CD8-positive, alpha-beta memory T cell (primary cell): ENCODE data around the gene CH25H. TPM values are rescaled to one million over a fixed set of nuclear protein-coding genes. Genes with fewer than 3 reads are reported as not detected.

ENCODE experiments used
- CTCF ChIA-PET: fragments of 350-600 bp; sonication (Branson Sonifier 250); formaldehyde crosslinking; loops from one replicate; lab custom pipeline; 2021; ENCODE audit warnings: antibody characterized with exemption; lab: Charles Lee
- POLR2A ChIA-PET: fragments of 350-600 bp; sonication (Branson Sonifier 250); formaldehyde crosslinking; loops from one replicate; lab custom pipeline; 2021; ENCODE audit warnings: antibody characterized with exemption; lab: Charles Lee
- DNase-seq, 5 donors: peaks; one replicate each; pipeline versions ENCODE4 v3.0.0 to v3.0.0-alpha.2; 2020 to 2022; ENCODE audit warnings: mixed read lengths in 1 of 5
- H3K27ac ChIP-seq: one replicate; pipeline ENCODE4 v1.7.0; 2013; ENCODE audit warnings: low read depth, mild to moderate bottlenecking, low read length, moderate library complexity
- H3K27me3 ChIP-seq: 2 replicates; pipeline ENCODE4 v1.7.0; 2013; ENCODE audit warnings: low read length, mild to moderate bottlenecking; ENCODE audit not compliant: insufficient read depth, poor library complexity, severe bottlenecking
- H3K36me3 ChIP-seq: 2 replicates; pipeline ENCODE4 v1.7.0; 2013; ENCODE audit warnings: mild to moderate bottlenecking, low read length, moderate library complexity; ENCODE audit not compliant: insufficient read depth
- H3K4me1 ChIP-seq: 2 replicates; pipeline ENCODE4 v1.7.0; 2013; ENCODE audit warnings: mild to moderate bottlenecking, low read length, moderate library complexity; ENCODE audit not compliant: insufficient read depth
- H3K4me3 ChIP-seq: 2 replicates; pipeline ENCODE4 v1.7.0; 2013; ENCODE audit warnings: mild to moderate bottlenecking, low read length
- H3K9me3 ChIP-seq: 2 replicates; pipeline ENCODE4 v1.7.0; 2013; ENCODE audit warnings: mild to moderate bottlenecking, low read length
- H3K27ac Mint-ChIP-seq, 8 donors: one replicate each; pipeline ENCODE4 v1.8.0; 2020 to 2021; ENCODE audit warnings: mixed read lengths in 8 of 8, mild to moderate bottlenecking in 6 of 8, inconsistent platforms in 3 of 8, moderate library complexity in 3 of 8
- H3K27me3 Mint-ChIP-seq, 2 donors: one replicate each; pipeline ENCODE4 v1.8.0; 2020 to 2021; ENCODE audit warnings: mixed read lengths in 2 of 2, mild to moderate bottlenecking in 1 of 2, moderate library complexity in 1 of 2
- H3K36me3 Mint-ChIP-seq, 3 donors: one replicate each; pipeline ENCODE4 v1.8.0; 2020 to 2021; ENCODE audit warnings: mixed read lengths in 3 of 3, inconsistent platforms in 1 of 3, mild to moderate bottlenecking in 1 of 3
- H3K4me1 Mint-ChIP-seq, 3 donors: one replicate each; pipeline ENCODE4 v1.8.0; 2020 to 2021; ENCODE audit warnings: mixed read lengths in 3 of 3, inconsistent platforms in 1 of 3, mild to moderate bottlenecking in 1 of 3
- H3K4me3 Mint-ChIP-seq, 7 donors: one replicate each; pipeline ENCODE4 v1.8.0; 2020 to 2021; ENCODE audit warnings: mixed read lengths in 7 of 7, mild to moderate bottlenecking in 6 of 7, moderate library complexity in 4 of 7, inconsistent platforms in 2 of 7
- H3K9me3 Mint-ChIP-seq, 5 donors: one replicate each; pipeline ENCODE4 v1.8.0; 2020 to 2022; ENCODE audit warnings: mixed read lengths in 5 of 5, mild to moderate bottlenecking in 3 of 5, moderate library complexity in 2 of 5, inconsistent platforms in 1 of 5
- polyA plus RNA-seq: library from polyadenylated mRNA; unstranded; fragments of 300-500 nt; fragmentation: Illumina TruSeq; gene quantifications from one replicate; pipeline ENCODE4 v1.2.3, GENCODE V29; 2021
- total RNA-seq, 2 experiments: library from RNA; stranded (reverse); gene quantifications; one replicate each; pipeline ENCODE4 v1.2.3, GENCODE V29; 2021

CH25H gene
- total and polyA plus RNA-seq, 3 experiments from 2014 or later: 0.24 TPM; not detected in 2

DNA sequence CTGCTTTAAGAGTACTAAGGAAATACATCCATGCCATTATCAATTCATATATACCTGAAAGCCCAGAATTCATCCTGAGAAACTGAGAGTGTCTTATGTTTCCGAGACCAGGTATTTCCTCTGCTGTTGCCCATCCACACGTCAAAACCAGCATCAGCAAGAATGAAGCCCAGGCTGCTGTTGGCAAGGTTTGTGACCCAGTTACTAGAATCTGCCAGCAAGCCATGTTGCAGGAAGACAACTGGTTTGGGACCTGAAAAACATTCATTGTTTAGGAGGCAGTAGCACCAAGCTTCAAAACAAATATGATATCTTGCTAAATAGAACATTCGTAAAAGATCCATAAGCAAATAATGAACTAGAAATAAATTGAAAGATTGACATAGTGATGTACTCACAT is 21.0 kb upstream of the CH25H start:
- peaks cover 0 to 10% (median 1%) of the 10 kb centered on the region in 3 donors for H3K4me1 Mint-ChIP-seq
- Histone ChIP-seq H3K27ac (no peak overlapping the region), H3K4me1 (no peaks in the 10 kb centered on the region), H3K4me3 (no peak overlapping the region), H3K27me3 (no peaks in the 10 kb centered on the region), H3K36me3 (no peaks in the 10 kb centered on the region), H3K9me3 (no peaks in the 10 kb centered on the region)
- peak overlapping the region in 2 of 8 donors; percentile 4 to 76 for H3K27ac Mint-ChIP-seq
- CTCF ChIA-PET: no interaction called here
- DNase-seq: no peak
- H3K36me3 Mint-ChIP-seq: peaks cover 6 to 68% (median 26%) of the 10 kb centered on the region in 3 donors
- POLR2A ChIA-PET: no interaction called here
- H3K9me3 Mint-ChIP-seq: no peaks in the 10 kb centered on the region
- H3K4me3 Mint-ChIP-seq: no peak overlapping the region
- no peaks in the 10 kb centered on the region for H3K27me3 Mint-ChIP-seq

DNA sequence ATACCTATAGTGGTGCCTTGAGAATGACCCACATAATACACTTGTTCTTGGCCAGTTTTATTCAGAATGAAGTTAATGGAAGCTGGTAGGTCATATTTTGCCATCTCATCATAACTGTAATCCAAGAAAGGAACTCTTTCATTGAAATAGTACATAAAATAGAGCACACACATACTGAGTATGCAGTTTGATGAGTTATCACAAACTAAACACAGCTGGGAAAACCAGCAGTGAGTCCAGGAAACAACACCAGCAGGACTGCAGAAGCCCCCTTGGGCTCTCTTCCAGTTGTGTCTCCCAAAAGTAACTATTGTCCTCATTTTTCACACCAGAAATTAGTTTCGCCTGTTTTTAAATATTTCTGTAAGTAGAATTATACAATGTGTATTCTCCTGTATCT is 19.8 kb upstream of the CH25H start:
- Mint-ChIP-seq H3K27me3 (peaks cover 0 to 2% of the 10 kb centered on the region in 2 donors), H3K4me1 (peaks cover 0 to 10% (median 1%) of the 10 kb centered on the region in 3 donors), H3K9me3 (no peaks in the 10 kb centered on the region), H3K36me3 (peaks cover 6 to 67% (median 23%) of the 10 kb centered on the region in 3 donors), H3K27ac (peak overlapping the region in 1 of 8 donors; percentile 9), H3K4me3 (no peak overlapping the region)
- DNase-seq: no peak
- H3K9me3 ChIP-seq: no peaks in the 10 kb centered on the region
- H3K27ac ChIP-seq: no peak overlapping the region
- H3K4me3 ChIP-seq: no peak overlapping the region
- CTCF ChIA-PET: interaction anchor here (1.1 kb wide), 1 partner anchor 9 kb away, joined by 3 read pairs; no protein-coding TSS in a partner anchor
- H3K4me1 ChIP-seq: no peaks in the 10 kb centered on the region
- no peaks in the 10 kb centered on the region for H3K36me3 ChIP-seq
- no peaks in the 10 kb centered on the region for H3K27me3 ChIP-seq
- POLR2A ChIA-PET: no interaction called here

GRCh38 chr10:89224739-89225443 is 17.8 kb upstream of the CH25H start:
- Mint-ChIP-seq H3K4me1 (peaks cover 0 to 10% (median 1%) of the 10 kb centered on the region in 3 donors), H3K36me3 (peaks cover 6 to 63% (median 22%) of the 10 kb centered on the region in 3 donors), H3K9me3 (no peaks in the 10 kb centered on the region), H3K27ac (peak overlapping the region in 3 of 8 donors; percentile 5 to 77 (median 12)), H3K4me3 (peak overlapping the region in 6 of 7 donors; percentile 25 to 78 (median 70)), H3K27me3 (peaks cover 0 to 2% of the 10 kb centered on the region in 2 donors)
- Histone ChIP-seq H3K4me1 (no peaks in the 10 kb centered on the region), H3K9me3 (no peaks in the 10 kb centered on the region), H3K27me3 (no peaks in the 10 kb centered on the region), H3K27ac (no peak overlapping the region), H3K4me3 (no peak overlapping the region), H3K36me3 (no peaks in the 10 kb centered on the region)
- peak in 1 of 5 donors; percentile 15 for DNase-seq
- ChIA-PET CTCF (interaction anchor here (0.9 to 1.6 kb wide), 3 partner anchors 8 to 23 kb away, joined by 3 to 4 read pairs (median 4); no protein-coding TSS in a partner anchor), POLR2A (no interaction called here)

- H3K27me3 Mint-ChIP-seq: peaks cover 0 to 2% of the 10 kb centered on the region in 2 donors
- H3K9me3 Mint-ChIP-seq: no peaks in the 10 kb centered on the region
- no peaks in the 10 kb centered on the region for H3K36me3 ChIP-seq
- no peaks in the 10 kb centered on the region for H3K27me3 ChIP-seq
- H3K36me3 Mint-ChIP-seq: peaks cover 0 to 51% (median 13%) of the 10 kb centered on the region in 3 donors
- H3K4me1 ChIP-seq: peaks cover 6% of the 10 kb centered on the region
- ChIA-PET CTCF (no interaction called here), POLR2A (interaction anchor here (0.5 kb wide), 1 partner anchor 12 kb away, joined by 3 read pairs; no protein-coding TSS in a partner anchor)
- peak overlapping the region in 2 of 8 donors; percentile 38 for H3K27ac Mint-ChIP-seq
- no peak for DNase-seq
- H3K27ac ChIP-seq: no peak overlapping the region
- no peak overlapping the region for H3K4me3 Mint-ChIP-seq
- peaks cover 6 to 19% (median 9%) of the 10 kb centered on the region in 3 donors for H3K4me1 Mint-ChIP-seq
- no peaks in the 10 kb centered on the region for H3K9me3 ChIP-seq
- H3K4me3 ChIP-seq: no peak overlapping the region
Observed at GRCh38 chr10:89221919-89222318, 14.8 kb upstream of the CH25H start.

- H3K27ac ChIP-seq: no peak overlapping the region
- Mint-ChIP-seq H3K36me3 (peaks cover 0 to 51% (median 12%) of the 10 kb centered on the region in 3 donors), H3K9me3 (no peaks in the 10 kb centered on the region), H3K4me1 (peaks cover 5 to 11% (median 10%) of the 10 kb centered on the region in 3 donors), H3K4me3 (no peak overlapping the region), H3K27me3 (peaks cover 0 to 2% of the 10 kb centered on the region in 2 donors), H3K27ac (no peak overlapping the region)
- POLR2A ChIA-PET: no interaction called here
- H3K4me3 ChIP-seq: no peak overlapping the region
- H3K9me3 ChIP-seq: no peaks in the 10 kb centered on the region
- H3K4me1 ChIP-seq: peaks cover 6% of the 10 kb centered on the region
- H3K27me3 ChIP-seq: no peaks in the 10 kb centered on the region
- no peaks in the 10 kb centered on the region for H3K36me3 ChIP-seq
- no peak for DNase-seq
- CTCF ChIA-PET: interaction anchor here (0.8 to 2.9 kb wide), 7 partner anchors 13 to 292 kb away, joined by 3 to 34 read pairs (median 14); partner anchors contain the start of genes CH25H and LIPA
Observed at GRCh38 chr10:89219513-89220218, 12.5 kb upstream of the CH25H start.

- POLR2A ChIA-PET: no interaction called here
- H3K27ac Mint-ChIP-seq: peak overlapping the region in 4 of 8 donors; percentile 6 to 82 (median 41)
- DNase-seq: peak; percentile 42 to 68 (median 47)
- no peaks in the 10 kb centered on the region for H3K27me3 ChIP-seq
- H3K4me3 Mint-ChIP-seq: no peak overlapping the region
- H3K4me1 ChIP-seq: peaks cover 6% of the 10 kb centered on the region
- no peaks in the 10 kb centered on the region for H3K9me3 Mint-ChIP-seq
- peaks cover 0 to 39% (median 7%) of the 10 kb centered on the region in 3 donors for H3K36me3 Mint-ChIP-seq
- H3K27me3 Mint-ChIP-seq: peaks cover 0 to 2% of the 10 kb centered on the region in 2 donors
- peaks cover 8 to 17% (median 14%) of the 10 kb centered on the region in 3 donors for H3K4me1 Mint-ChIP-seq
- no peaks in the 10 kb centered on the region for H3K36me3 ChIP-seq
- CTCF ChIA-PET: interaction anchor here (0.9 to 2.9 kb wide), 24 partner anchors 10 to 457 kb away, joined by 3 to 34 read pairs (median 4); partner anchors contain the start of genes CH25H and LIPN
- no peak overlapping the region for H3K27ac ChIP-seq
- H3K9me3 ChIP-seq: no peaks in the 10 kb centered on the region
- H3K4me3 ChIP-seq: no peak overlapping the region
Observed at GRCh38 chr10:89217057-89217990, 10.2 kb upstream of the CH25H start.

GRCh38 chr10:89216056-89216455 is 8.9 kb upstream of the CH25H start:
- H3K27me3 Mint-ChIP-seq: peaks cover 0 to 2% of the 10 kb centered on the region in 2 donors
- Histone ChIP-seq H3K36me3 (no peaks in the 10 kb centered on the region), H3K4me1 (peaks cover 6% of the 10 kb centered on the region), H3K4me3 (no peak overlapping the region), H3K27me3 (no peaks in the 10 kb centered on the region), H3K9me3 (no peaks in the 10 kb centered on the region), H3K27ac (no peak overlapping the region)
- ChIA-PET CTCF (interaction anchor here (0.9 to 4.2 kb wide), 6 partner anchors 9 to 347 kb away, joined by 3 to 56 read pairs (median 4); partner anchors contain the start of gene CH25H), POLR2A (no interaction called here)
- DNase-seq: no peak
- peaks cover 0 to 31% (median 5%) of the 10 kb centered on the region in 3 donors for H3K36me3 Mint-ChIP-seq
- peaks cover 8 to 17% (median 14%) of the 10 kb centered on the region in 3 donors for H3K4me1 Mint-ChIP-seq
- no peak overlapping the region for H3K27ac Mint-ChIP-seq
- H3K4me3 Mint-ChIP-seq: no peak overlapping the region
- H3K9me3 Mint-ChIP-seq: no peaks in the 10 kb centered on the region
